HCT116 (cell line): ENCODE measurements around the gene DPF3. TPM values are rescaled to one million over a fixed set of nuclear protein-coding genes. Genes with fewer than 3 reads are reported as not detected.

Experiments used
- ATAC-seq: fragments of 200-7000 bp; cut with Tn5 transposase; 2 replicates; pipeline ENCODE4 v1.9.1; 2020; ENCODE audit warnings: mild to moderate bottlenecking, moderate library complexity
- BruUV-seq: library from RNA; stranded (reverse); fragments of 400-500 nt; replicated peaks from 2 replicates; lab custom pipeline; 2021; lab: Mats Ljungman, UMichigan
- CTCF ChIA-PET: fragments of 300-600 bp; sonication (Branson Sonifier 250); formaldehyde crosslinking; loops from one replicate; lab custom pipeline; 2021; ENCODE audit warnings: antibody characterized with exemption; lab: Charles Lee
- POLR2A ChIA-PET: fragments of 300-600, 350-600 bp; sonication (Branson Sonifier 250); formaldehyde crosslinking; loops from one replicate; lab custom pipeline; 2021; ENCODE audit warnings: antibody characterized with exemption; lab: Charles Lee
- RAD21 ChIA-PET, 2 experiments: fragments of 300-600 bp; sonication (Branson Sonifier 250); formaldehyde crosslinking; loops; one replicate each; lab custom pipeline; 2023; ENCODE audit warnings: low total read pairs in 2 of 2; ENCODE audit not compliant: uncharacterized antibody in 2 of 2, unreplicated experiment in 2 of 2, low non-redundant PET in 1 of 2; lab: Charles Lee
- DNase-seq: peaks from one replicate; pipeline ENCODE4 v3.0.0-alpha.2; 2010; ENCODE audit warnings: low read depth, low spot score
- H2AFZ ChIP-seq: fragments of 200-600 bp; shearing (Covaris generic), sonication (generic); 2 replicates; pipeline ENCODE4 v1.6.1; 2017; ENCODE audit warnings: low read depth, mixed run types, mixed read lengths, antibody characterized with exemption, low read length; ENCODE audit not compliant: poor library complexity, severe bottlenecking
- H3K27ac ChIP-seq: 2 replicates; pipeline ENCODE4 v1.5.1; 2012; ENCODE audit warnings: low read depth, low read length
- H3K27me3 ChIP-seq: fragments of 200-600 bp; sonication (generic); 2 replicates; pipeline ENCODE4 v1.6.1; 2016; ENCODE audit warnings: mixed run types, low read length, mixed read lengths; ENCODE audit not compliant: insufficient read depth
- H3K36me3 ChIP-seq, 2 experiments: fragments of 200-500 bp in 1 of 2; fragments of 200-600 bp in 1 of 2; sonication (Bioruptor generic) in 1 of 2; sonication (generic) in 1 of 2; 2 replicates each; pipeline versions ENCODE4 v1.5.1 to v1.6.1; 2014 to 2016; ENCODE audit warnings: low read length in 2 of 2, inconsistent platforms in 1 of 2, mixed read lengths in 1 of 2, mixed run types in 1 of 2; ENCODE audit not compliant: insufficient read depth in 2 of 2, control insufficient read depth in 1 of 2
- H3K4me1 ChIP-seq, 2 experiments: fragments of 200-600 bp in 1 of 2; sonication (generic) in 1 of 2; 2 replicates each; pipeline versions ENCODE4 v1.5.1 to v1.6.1; 2012 to 2017; ENCODE audit warnings: low read length in 2 of 2, inconsistent platforms in 1 of 2, mild to moderate bottlenecking in 1 of 2, mixed read lengths in 1 of 2, mixed run types in 1 of 2, moderate library complexity in 1 of 2; ENCODE audit not compliant: insufficient read depth in 2 of 2, control insufficient read depth in 1 of 2
- H3K4me2 ChIP-seq: fragments of 200-600 bp; sonication (generic); 2 replicates; pipeline ENCODE4 v1.6.1; 2017; ENCODE audit warnings: mixed run types, low read length, mixed read lengths
- H3K4me3 ChIP-seq, 2 experiments: fragments of 200-600 bp in 1 of 2; sonication (generic) in 1 of 2; replicated peaks in 1 of 2; 2 replicates each; pipeline ENCODE4 v1.5.1; 2011 to 2016; ENCODE audit warnings: low read length in 2 of 2, control low read depth in 1 of 2, low read depth in 1 of 2, mild to moderate bottlenecking in 1 of 2, mixed read lengths in 1 of 2, mixed run types in 1 of 2
- H3K79me2 ChIP-seq: fragments of 200-600 bp; sonication (generic); 2 replicates; pipeline ENCODE4 v1.6.1; 2017; ENCODE audit warnings: mild to moderate bottlenecking, mixed run types, low read length, moderate library complexity, mixed read lengths; ENCODE audit not compliant: insufficient read depth
- H3K9ac ChIP-seq: fragments of 200-600 bp; sonication (generic); 2 replicates; pipeline ENCODE4 v1.6.1; 2016; ENCODE audit warnings: low read length, mixed read lengths
- H3K9me2 ChIP-seq: fragments of 200-600 bp; sonication (generic), shearing (Covaris generic); 2 replicates; pipeline ENCODE4 v1.6.1; 2017; ENCODE audit warnings: mixed run types, mild to moderate bottlenecking, moderate library complexity; ENCODE audit not compliant: insufficient read depth
- H3K9me3 ChIP-seq, 2 experiments: fragments of 200-500 bp in 1 of 2; fragments of 200-600 bp in 1 of 2; sonication (Bioruptor generic) in 1 of 2; sonication (generic) in 1 of 2; 2 replicates each; pipeline ENCODE4 v1.6.1; 2014 to 2017; ENCODE audit warnings: low read length in 2 of 2, mixed read lengths in 2 of 2, inconsistent platforms in 1 of 2, low read depth in 1 of 2, mild to moderate bottlenecking in 1 of 2, mixed run types in 1 of 2, moderate library complexity in 1 of 2; ENCODE audit not compliant: control insufficient read depth in 1 of 2, insufficient read depth in 1 of 2
- H4K20me1 ChIP-seq: fragments of 200-600 bp; sonication (generic), shearing (Covaris generic); 2 replicates; pipeline ENCODE4 v1.6.1; 2017; ENCODE audit warnings: mixed run types, mild to moderate bottlenecking, moderate library complexity; ENCODE audit not compliant: insufficient read depth
- ATF3 ChIP-seq: IDR thresholded peaks from 2 replicates; pipeline ENCODE4 v1.6.1; 2012
- CEBPB ChIP-seq: IDR thresholded peaks from 2 replicates; pipeline ENCODE4 v1.6.1; 2012; ENCODE audit warnings: low read depth
- EGR1 ChIP-seq: IDR thresholded peaks from 2 replicates; pipeline ENCODE4 v1.6.1; 2012; ENCODE audit warnings: low read depth
- ELF1 ChIP-seq: IDR thresholded peaks from 2 replicates; pipeline ENCODE4 v1.6.1; 2012; ENCODE audit warnings: low read depth, borderline replicate concordance
- EZH2 ChIP-seq: fragments of 200-600 bp; sonication (generic); IDR thresholded peaks from 2 replicates; pipeline ENCODE4 v1.6.1; 2017; ENCODE audit warnings: antibody characterized with exemption, mixed run types
- EZH2phosphoT487 ChIP-seq: fragments of 200-600 bp; IDR thresholded peaks from 2 replicates; pipeline ENCODE4 v1.6.1; 2018; ENCODE audit warnings: antibody characterized with exemption, borderline replicate concordance
- FOSL1 ChIP-seq: IDR thresholded peaks from 2 replicates; pipeline ENCODE4 v1.6.1; 2012; ENCODE audit warnings: low read depth
- MAX ChIP-seq: IDR thresholded peaks from 2 replicates; pipeline ENCODE4 v1.6.1; 2012
- POLR2A ChIP-seq: IDR thresholded peaks from 2 replicates; pipeline ENCODE4 v1.7.0; 2011; ENCODE audit warnings: borderline replicate concordance; ENCODE audit not compliant: insufficient read depth, insufficient read length; ENCODE audit errors: extremely low read depth
- RAD21 ChIP-seq: IDR thresholded peaks from 2 replicates; pipeline ENCODE4 v1.6.1; 2012; ENCODE audit warnings: low read depth, mild to moderate bottlenecking
- REST ChIP-seq: IDR thresholded peaks from 2 replicates; pipeline ENCODE4 v1.6.1; 2012; ENCODE audit warnings: low read depth
- SRF ChIP-seq: IDR thresholded peaks from 2 replicates; pipeline ENCODE4 v1.6.1; 2012; ENCODE audit warnings: low read depth
- ZBTB33 ChIP-seq: IDR thresholded peaks from 2 replicates; pipeline ENCODE4 v1.6.1; 2011; ENCODE audit warnings: mild to moderate bottlenecking, low read length, moderate library complexity; ENCODE audit not compliant: insufficient replicate concordance; ENCODE audit errors: extremely low read depth
- ZFX ChIP-seq: fragments of 450-650 bp; IDR thresholded peaks from 2 replicates; pipeline ENCODE4 v1.6.1; 2017
- ZNF274 ChIP-seq: fragments of 200-500 bp; sonication (Bioruptor generic); IDR thresholded peaks from 2 replicates; pipeline ENCODE4 v1.6.1; 2014; ENCODE audit warnings: mild to moderate bottlenecking, low read depth, low read length, inconsistent platforms
- intact Hi-C: fragments of 100-400 bp; cut with micrococcal nuclease; formaldehyde crosslinking; loops from 2 replicates; pipeline ENCODE4 v1.10.0; 2022
- total RNA-seq: library from RNA; stranded (reverse); gene quantifications from one replicate; pipeline ENCODE4 v1.2.1, GENCODE V29; 2021; ENCODE audit not compliant: unreplicated experiment

DPF3 gene
- total RNA-seq, 1 experiment from 2014 or later, result 0.27 TPM

GRCh38 chr14:72651081-72651480 is 242.8 kb downstream of the DPF3 start:
- peaks cover 35% of the 10 kb centered on the region; the same call in 1 of the 2 replicates for H3K27me3 ChIP-seq
- RAD21 ChIA-PET, result no interaction called here
- POLR2A ChIA-PET, result no interaction called here
- intact Hi-C loops, result no loop called here
- H3K9me2 ChIP-seq, result no peaks in the 10 kb centered on the region
- TF ChIP-seq SRF (no peak), RAD21 (no peak), EZH2phosphoT487 (no peak), CEBPB (no peak), EGR1 (no peak), REST (no peak), FOSL1 (no peak), ATF3 (no peak), POLR2A (no peak), EZH2 (no peak), ELF1 (no peak), MAX (no peak), ZNF274 (no peak), ZFX (no peak), ZBTB33 (no peak)
- DNase-seq (no peak), ATAC-seq (no peak)
- no peaks in the 10 kb centered on the region for H3K79me2 ChIP-seq
- BruUV-seq, result no TSS peak
- CTCF ChIA-PET, result no interaction called here
- no peaks in the 10 kb centered on the region for H3K9me3 ChIP-seq
- no peaks in the 10 kb centered on the region for H3K36me3 ChIP-seq
- no peak overlapping the region for H3K9ac ChIP-seq
- no peak overlapping the region for H3K4me2 ChIP-seq
- no peak overlapping the region for H3K27ac ChIP-seq
- no peaks in the 10 kb centered on the region for H4K20me1 ChIP-seq
- no peak overlapping the region for H2AFZ ChIP-seq
- H3K4me3 ChIP-seq, result no peak overlapping the region
- no peaks in the 10 kb centered on the region for H3K4me1 ChIP-seq
